Loucy (cell line): Measurements from ENCODE around the gene MYADM.

ENCODE experiments used
- H2AFZ ChIP-seq: fragments of 200-600 bp; sonication (generic); 2 replicates; pipeline ENCODE4 v1.6.0; 2016; ENCODE audit warnings: antibody characterized with exemption, mild to moderate bottlenecking, low read length, moderate library complexity
- H3F3A ChIP-seq: fragments of 200-600 bp; 2 replicates; pipeline ENCODE4 v1.6.0; 2016; ENCODE audit warnings: antibody characterized with exemption, low read depth, mild to moderate bottlenecking
- H3K27me3 ChIP-seq: fragments of 200-600 bp; sonication (generic); 2 replicates; pipeline ENCODE4 v1.6.1; 2014; ENCODE audit warnings: low read length, mild to moderate bottlenecking; ENCODE audit not compliant: insufficient read depth, poor library complexity, severe bottlenecking
- H3K36me3 ChIP-seq: fragments of 200-600 bp; sonication (generic); 2 replicates; pipeline ENCODE4 v1.6.1; 2016; ENCODE audit warnings: low read length; ENCODE audit not compliant: insufficient read depth
- H3K4me1 ChIP-seq: fragments of 200-600 bp; sonication (generic); 2 replicates; pipeline ENCODE4 v1.5.1; 2014; ENCODE audit warnings: low read length, mild to moderate bottlenecking; ENCODE audit not compliant: insufficient read depth, poor library complexity, severe bottlenecking
- H3K4me2 ChIP-seq: fragments of 200-600 bp; sonication (generic); 2 replicates; pipeline ENCODE4 v1.6.0; 2014; ENCODE audit warnings: antibody characterized with exemption, low read length, low read depth, mild to moderate bottlenecking; ENCODE audit not compliant: poor library complexity, severe bottlenecking
- H3K4me3 ChIP-seq: fragments of 200-600 bp; sonication (generic); 2 replicates; pipeline ENCODE4 v1.5.1; 2014; ENCODE audit warnings: low read length, mild to moderate bottlenecking, mixed read lengths; ENCODE audit not compliant: poor library complexity, severe bottlenecking
- H3K79me2 ChIP-seq: fragments of 200-600 bp; sonication (generic); 2 replicates; pipeline ENCODE4 v1.6.1; 2014; ENCODE audit warnings: low read length; ENCODE audit not compliant: insufficient read depth
- H3K9ac ChIP-seq: fragments of 200-600 bp; sonication (generic); 2 replicates; pipeline ENCODE4 v1.6.0; 2014; ENCODE audit warnings: mild to moderate bottlenecking, low read depth, low read length, moderate library complexity; ENCODE audit not compliant: poor library complexity, severe bottlenecking
- H3K9me2 ChIP-seq: fragments of 200-600 bp; sonication (generic); replicated peaks from 2 replicates; pipeline ENCODE4 v1.6.1; 2016; ENCODE audit warnings: low read depth, low read length, mixed read lengths
- H3K9me3 ChIP-seq: fragments of 200-600 bp; sonication (generic); 2 replicates; pipeline ENCODE4 v1.6.1; 2014; ENCODE audit warnings: mild to moderate bottlenecking, antibody characterized with exemption, low read length, low read depth; ENCODE audit not compliant: insufficient read depth
- H4K20me1 ChIP-seq: fragments of 200-600 bp; sonication (generic); 2 replicates; pipeline ENCODE4 v1.6.0; 2014; ENCODE audit warnings: antibody characterized with exemption, low read length, mild to moderate bottlenecking; ENCODE audit not compliant: insufficient read depth, poor library complexity, severe bottlenecking
- CTCF ChIP-seq: fragments of 200-600 bp; sonication (generic); conservative IDR thresholded peaks from 2 replicates; pipeline ENCODE4 v1.5.1; 2014; ENCODE audit warnings: mild to moderate bottlenecking, antibody characterized with exemption, low read length
- EZH2phosphoT487 ChIP-seq: fragments of 200-600 bp; IDR thresholded peaks from 2 replicates; pipeline ENCODE4 v1.6.1; 2018; ENCODE audit warnings: antibody characterized with exemption, mild to moderate bottlenecking, moderate library complexity, borderline replicate concordance

MYADM gene

GRCh38 chr19:53894707-53895106, 27.0 kb downstream of the MYADM start:
- H3K79me2 ChIP-seq = no peaks in the 10 kb centered on the region
- no peaks in the 10 kb centered on the region for H3F3A ChIP-seq
- no peak for TF ChIP-seq EZH2phosphoT487
- no peak for TF ChIP-seq CTCF
- no peaks in the 10 kb centered on the region for H3K9me3 ChIP-seq
- H3K4me3 ChIP-seq = no peak overlapping the region
- no peak overlapping the region for H3K9ac ChIP-seq
- no peak overlapping the region for H3K4me2 ChIP-seq
- no peaks in the 10 kb centered on the region for H3K36me3 ChIP-seq
- no peak overlapping the region for H2AFZ ChIP-seq
- no peaks in the 10 kb centered on the region for H3K27me3 ChIP-seq
- no peaks in the 10 kb centered on the region for H3K4me1 ChIP-seq
- no peaks in the 10 kb centered on the region for H4K20me1 ChIP-seq
- H3K9me2 ChIP-seq = no peaks in the 10 kb centered on the region

GRCh38 chr19:53896682-53897081, 29.0 kb downstream of the MYADM start:
- Histone ChIP-seq H3K27me3 (no peaks in the 10 kb centered on the region), H2AFZ (no peak overlapping the region), H3K79me2 (no peaks in the 10 kb centered on the region), H3K4me3 (no peak overlapping the region), H3K9ac (no peak overlapping the region), H3K4me1 (no peaks in the 10 kb centered on the region), H3K36me3 (no peaks in the 10 kb centered on the region), H3K9me2 (no peaks in the 10 kb centered on the region), H3F3A (no peaks in the 10 kb centered on the region), H3K4me2 (no peak overlapping the region), H3K9me3 (no peaks in the 10 kb centered on the region), H4K20me1 (no peaks in the 10 kb centered on the region)
- TF ChIP-seq CTCF (no peak), EZH2phosphoT487 (no peak)

GRCh38 chr19:53897459-53897858, 29.8 kb downstream of the MYADM start:
- H3K4me3 ChIP-seq = no peak overlapping the region
- H3K9me3 ChIP-seq = no peaks in the 10 kb centered on the region
- H3K9ac ChIP-seq = no peak overlapping the region
- H3K36me3 ChIP-seq = no peaks in the 10 kb centered on the region
- H3K9me2 ChIP-seq = no peaks in the 10 kb centered on the region
- no peak overlapping the region for H2AFZ ChIP-seq
- TF ChIP-seq CTCF (no peak), EZH2phosphoT487 (no peak)
- no peaks in the 10 kb centered on the region for H3K27me3 ChIP-seq
- no peaks in the 10 kb centered on the region for H3K79me2 ChIP-seq
- H3F3A ChIP-seq = no peaks in the 10 kb centered on the region
- no peaks in the 10 kb centered on the region for H3K4me1 ChIP-seq
- no peaks in the 10 kb centered on the region for H4K20me1 ChIP-seq
- no peak overlapping the region for H3K4me2 ChIP-seq
